ENCODE results near the gene POLD4.

DNA sequence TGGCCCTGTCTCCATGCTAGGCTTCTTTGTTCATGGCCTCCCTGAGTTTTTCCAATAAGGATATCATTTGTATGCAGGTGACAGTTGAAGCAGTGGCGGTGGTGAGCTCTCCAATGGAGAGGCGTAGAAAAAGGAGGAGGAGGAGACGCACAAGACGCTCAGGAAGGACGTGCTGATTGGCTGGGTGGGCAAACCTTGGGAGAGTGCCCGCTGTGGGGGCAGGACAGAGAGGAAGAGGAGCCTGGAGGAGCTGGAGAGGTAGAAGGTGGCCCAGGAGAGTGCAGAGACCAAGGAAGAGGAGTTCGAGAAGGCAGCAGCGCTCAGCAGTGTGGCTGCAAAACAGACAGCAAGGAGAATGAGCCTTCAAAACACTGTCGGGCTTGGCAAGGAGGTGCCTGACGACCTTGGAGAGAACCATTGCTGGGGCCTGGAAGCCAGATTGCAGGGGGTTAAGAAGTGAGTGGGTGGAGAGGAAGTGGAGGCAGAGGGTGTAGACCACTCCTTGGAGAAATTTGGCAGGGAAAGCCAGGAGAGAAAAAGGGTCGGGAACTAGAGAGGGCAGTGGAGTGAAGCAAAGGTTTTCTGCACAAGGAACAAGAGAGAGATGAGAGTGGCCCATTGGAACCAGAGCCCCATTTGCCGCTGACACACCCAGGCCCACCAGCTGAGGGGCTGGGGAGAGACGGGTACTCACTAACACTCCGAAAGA lies 12.5 kb upstream of the POLD4 start:
- TF ChIP-seq EP300 (IDR thresholded peaks at IDR 0.05) (no peak), CTCF (IDR thresholded peaks at IDR 0.05) (no peak)
